Uterus (tissue), 4 donors: ENCODE results near the gene SOWAHA. TPM values are rescaled to one million over a fixed set of nuclear protein-coding genes. Genes with fewer than 3 reads are reported as not detected.

Experiments
- DNase-seq, 2 donors: peaks; one replicate each; pipeline ENCODE4 v3.0.0-alpha.2; 2019 to 2020
- H3K27ac ChIP-seq, 2 donors: fragments of 200-600 bp; sonication (generic); 1 replicate in 1 of 2; 2 replicates in 1 of 2; pipeline ENCODE4 v1.5.1; 2016 to 2018
- H3K27me3 ChIP-seq, 2 donors: fragments of 200-600 bp; sonication (generic); one replicate each; pipeline ENCODE4 v1.5.1; 2018 to 2019; ENCODE audit warnings: control low read depth in 1 of 2
- H3K36me3 ChIP-seq, 2 donors: fragments of 200-600 bp; sonication (generic); one replicate each; pipeline ENCODE4 v1.5.1; 2019; ENCODE audit warnings: control low read depth in 1 of 2
- H3K4me1 ChIP-seq, 2 donors: fragments of 200-600 bp; sonication (generic); one replicate each; pipeline ENCODE4 v1.5.1; 2018 to 2019; ENCODE audit warnings: control low read depth in 1 of 2
- H3K4me3 ChIP-seq, 2 donors: fragments of 200-600 bp; sonication (generic); 1 replicate in 1 of 2; 2 replicates in 1 of 2; pipeline ENCODE4 v1.5.1; 2018 to 2019; ENCODE audit warnings: mild to moderate bottlenecking in 1 of 2
- H3K9me3 ChIP-seq, 2 donors: fragments of 200-600 bp; sonication (generic); one replicate each; pipeline ENCODE4 v1.5.1; 2019; ENCODE audit warnings: control low read depth in 1 of 2
- CTCF ChIP-seq, 4 experiments: fragments of 200-600 bp in 2 of 4; fragments of 450-650 bp in 2 of 4; sonication (generic) in 2 of 4; IDR thresholded peaks; one replicate each; pipeline ENCODE4 v1.5.1; 2016 to 2019; ENCODE audit warnings: antibody characterized with exemption in 4 of 4, mild to moderate bottlenecking in 2 of 4, moderate library complexity in 1 of 4
- POLR2A ChIP-seq, 2 donors: fragments of 450-650 bp; IDR thresholded peaks; one replicate each; pipeline ENCODE4 v1.6.1; 2016; ENCODE audit warnings: antibody characterized with exemption in 2 of 2, mild to moderate bottlenecking in 1 of 2, moderate library complexity in 1 of 2
- intact Hi-C: fragments of 100-400 bp; cut with DNase I; formaldehyde crosslinking; loops from one replicate; pipeline ENCODE4 v1.15.1; 2023; ENCODE audit warnings: low total_unique reads
- total RNA-seq, 4 donors: library from RNA; depleted of rRNA in 3 of 4; stranded (reverse); fragments of >200 nt in 3 of 4; gene quantifications; one replicate each; pipeline versions ENCODE4 v1.1.0 to v1.2.4, GENCODE V29; 2014 to 2023
- donor health status: DM: yes; HTN: yes; CAD: no.

Gene SOWAHA
- total RNA-seq, 4 donors from 2014 or later, result under 0.01 to 0.14 (median 0.12) TPM; not detected in 1

- Histone ChIP-seq H3K9me3 (no peaks in the 10 kb centered on the region), H3K27me3 (no peaks in the 10 kb centered on the region), H3K4me1 (no peaks in the 10 kb centered on the region), H3K27ac (no peak overlapping the region), H3K36me3 (no peaks in the 10 kb centered on the region), H3K4me3 (no peak overlapping the region)
- no peak for TF ChIP-seq CTCF (IDR thresholded peaks at IDR 0.05)
- TF ChIP-seq POLR2A (IDR thresholded peaks at IDR 0.05), result no peak
- intact Hi-C loops, result no loop called here
- no peak for DNase-seq
Measured at GRCh38 chr5:132766020-132766805, 46.9 kb upstream of the SOWAHA start.

- no peak overlapping the region for H3K4me3 ChIP-seq
- H3K27me3 ChIP-seq, result no peaks in the 10 kb centered on the region
- intact Hi-C loops, result no loop called here
- H3K27ac ChIP-seq, result no peak overlapping the region
- no peaks in the 10 kb centered on the region for H3K36me3 ChIP-seq
- DNase-seq, result no peak
- TF ChIP-seq POLR2A (IDR thresholded peaks at IDR 0.05), result no peak
- TF ChIP-seq CTCF (IDR thresholded peaks at IDR 0.05), result no peak
- H3K4me1 ChIP-seq, result no peaks in the 10 kb centered on the region
- H3K9me3 ChIP-seq, result no peaks in the 10 kb centered on the region
Measured at GRCh38 chr5:132766806-132767055, 46.4 kb upstream of the SOWAHA start.

GRCh38 chr5:132767150-132767549 lies 46.0 kb upstream of the SOWAHA start:
- H3K36me3 ChIP-seq, result no peaks in the 10 kb centered on the region
- no peaks in the 10 kb centered on the region for H3K9me3 ChIP-seq
- TF ChIP-seq POLR2A (IDR thresholded peaks at IDR 0.05), result no peak
- no peak for TF ChIP-seq CTCF (IDR thresholded peaks at IDR 0.05)
- H3K4me1 ChIP-seq, result no peaks in the 10 kb centered on the region
- DNase-seq, result no peak
- no peak overlapping the region for H3K27ac ChIP-seq
- no peaks in the 10 kb centered on the region for H3K27me3 ChIP-seq
- no peak overlapping the region for H3K4me3 ChIP-seq
- intact Hi-C loops, result no loop called here

- Histone ChIP-seq H3K27ac (no peak overlapping the region), H3K4me1 (no peaks in the 10 kb centered on the region), H3K9me3 (no peaks in the 10 kb centered on the region), H3K36me3 (no peaks in the 10 kb centered on the region), H3K4me3 (no peak overlapping the region), H3K27me3 (no peaks in the 10 kb centered on the region)
- TF ChIP-seq POLR2A (IDR thresholded peaks at IDR 0.05), result no peak
- TF ChIP-seq CTCF (IDR thresholded peaks at IDR 0.05), result no peak
- intact Hi-C loops, result no loop called here
- DNase-seq, result no peak
Measured at GRCh38 chr5:132768485-132768868, 44.6 kb upstream of the SOWAHA start.

- Histone ChIP-seq H3K27me3 (no peaks in the 10 kb centered on the region), H3K4me3 (no peak overlapping the region), H3K27ac (peak overlapping the region in 1 of 2 donors; percentile 16), H3K9me3 (no peaks in the 10 kb centered on the region), H3K36me3 (no peaks in the 10 kb centered on the region), H3K4me1 (no peaks in the 10 kb centered on the region)
- intact Hi-C loops, result no loop called here
- no peak for DNase-seq
- TF ChIP-seq CTCF (IDR thresholded peaks at IDR 0.05) (no peak), POLR2A (IDR thresholded peaks at IDR 0.05) (no peak)
Measured at GRCh38 chr5:132770476-132771159, 42.5 kb upstream of the SOWAHA start.
